Peyer's patch (tissue), 4 donors: ENCODE results near the gene RAPGEF2. TPM values are rescaled to one million over a fixed set of nuclear protein-coding genes. Genes with fewer than 3 reads are reported as not detected.

Experiments
- DNase-seq, 3 donors: peaks; one replicate each; pipeline ENCODE4 v3.0.0-alpha.2; 2017 to 2019
- H3K27ac ChIP-seq, 4 donors: fragments of 200-600 bp; sonication (generic); one replicate each; pipeline ENCODE4 v1.5.1; 2016 to 2019
- H3K27me3 ChIP-seq, 2 donors: fragments of 200-600 bp; sonication (generic); one replicate each; pipeline ENCODE4 v1.5.1; 2019
- H3K36me3 ChIP-seq, 3 donors: fragments of 200-600 bp; sonication (generic); one replicate each; pipeline ENCODE4 v1.5.1; 2016 to 2019
- H3K4me1 ChIP-seq, 4 donors: fragments of 200-600 bp; sonication (generic); one replicate each; pipeline ENCODE4 v1.5.1; 2016 to 2019
- H3K4me3 ChIP-seq, 4 donors: fragments of 200-600 bp; sonication (generic); 1 replicate in 3 of 4; 2 replicates in 1 of 4; pipeline ENCODE4 v1.5.1; 2016 to 2019; ENCODE audit warnings: mild to moderate bottlenecking in 1 of 4
- H3K9me3 ChIP-seq, 4 donors: fragments of 200-600 bp; sonication (generic); one replicate each; pipeline ENCODE4 v1.5.1; 2016 to 2019; ENCODE audit warnings: mild to moderate bottlenecking in 1 of 4
- POLR2A ChIP-seq, 2 donors: fragments of 450-650 bp; IDR thresholded peaks; one replicate each; pipeline ENCODE4 v1.5.1; 2017; ENCODE audit warnings: antibody characterized with exemption in 2 of 2, mild to moderate bottlenecking in 2 of 2, moderate library complexity in 2 of 2
- total RNA-seq, 4 donors: library from RNA; depleted of rRNA; stranded (reverse); fragments of >200 nt; gene quantifications; one replicate each; pipeline ENCODE4 v1.1.0, GENCODE V29; 2016
- TF ChIP-seq, protein P1 (sequence below), 6 experiments: fragments of 450-650 bp in 4 of 6; fragments of 200-600 bp in 2 of 6; sonication (generic) in 1 of 6; IDR thresholded peaks; one replicate each; pipeline ENCODE4 v1.5.1; 2017 to 2019; ENCODE audit warnings: antibody characterized with exemption in 6 of 6, mild to moderate bottlenecking in 3 of 6, moderate library complexity in 1 of 6

The RAPGEF2 gene
- total RNA-seq, 4 donors from 2014 or later, result 30.1 to 81.7 (median 41.4) TPM

- no peaks in the 10 kb centered on the region for H3K36me3 ChIP-seq
- no peak overlapping the region for H3K27ac ChIP-seq
- no peaks in the 10 kb centered on the region for H3K4me1 ChIP-seq
- TF ChIP-seq POLR2A (IDR thresholded peaks at IDR 0.05), result no peak
- TF ChIP-seq, protein P1, sequence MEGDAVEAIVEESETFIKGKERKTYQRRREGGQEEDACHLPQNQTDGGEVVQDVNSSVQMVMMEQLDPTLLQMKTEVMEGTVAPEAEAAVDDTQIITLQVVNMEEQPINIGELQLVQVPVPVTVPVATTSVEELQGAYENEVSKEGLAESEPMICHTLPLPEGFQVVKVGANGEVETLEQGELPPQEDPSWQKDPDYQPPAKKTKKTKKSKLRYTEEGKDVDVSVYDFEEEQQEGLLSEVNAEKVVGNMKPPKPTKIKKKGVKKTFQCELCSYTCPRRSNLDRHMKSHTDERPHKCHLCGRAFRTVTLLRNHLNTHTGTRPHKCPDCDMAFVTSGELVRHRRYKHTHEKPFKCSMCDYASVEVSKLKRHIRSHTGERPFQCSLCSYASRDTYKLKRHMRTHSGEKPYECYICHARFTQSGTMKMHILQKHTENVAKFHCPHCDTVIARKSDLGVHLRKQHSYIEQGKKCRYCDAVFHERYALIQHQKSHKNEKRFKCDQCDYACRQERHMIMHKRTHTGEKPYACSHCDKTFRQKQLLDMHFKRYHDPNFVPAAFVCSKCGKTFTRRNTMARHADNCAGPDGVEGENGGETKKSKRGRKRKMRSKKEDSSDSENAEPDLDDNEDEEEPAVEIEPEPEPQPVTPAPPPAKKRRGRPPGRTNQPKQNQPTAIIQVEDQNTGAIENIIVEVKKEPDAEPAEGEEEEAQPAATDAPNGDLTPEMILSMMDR (IDR thresholded peaks at IDR 0.05), result no peak
- no peak overlapping the region for H3K4me3 ChIP-seq
- no peaks in the 10 kb centered on the region for H3K9me3 ChIP-seq
- no peaks in the 10 kb centered on the region for H3K27me3 ChIP-seq
- DNase-seq, result no peak
Observed at GRCh38 chr4:159142681-159143384, 40.0 kb downstream of the RAPGEF2 start.

- DNase-seq, result no peak
- Histone ChIP-seq H3K4me1 (no peaks in the 10 kb centered on the region), H3K27ac (no peak overlapping the region), H3K9me3 (no peaks in the 10 kb centered on the region), H3K4me3 (no peak overlapping the region), H3K27me3 (no peaks in the 10 kb centered on the region), H3K36me3 (no peaks in the 10 kb centered on the region)
- TF ChIP-seq POLR2A (IDR thresholded peaks at IDR 0.05), result no peak
- TF ChIP-seq, protein P1 (IDR thresholded peaks at IDR 0.05), result no peak
Observed at GRCh38 chr4:159143687-159144086, 40.8 kb downstream of the RAPGEF2 start.

DNA sequence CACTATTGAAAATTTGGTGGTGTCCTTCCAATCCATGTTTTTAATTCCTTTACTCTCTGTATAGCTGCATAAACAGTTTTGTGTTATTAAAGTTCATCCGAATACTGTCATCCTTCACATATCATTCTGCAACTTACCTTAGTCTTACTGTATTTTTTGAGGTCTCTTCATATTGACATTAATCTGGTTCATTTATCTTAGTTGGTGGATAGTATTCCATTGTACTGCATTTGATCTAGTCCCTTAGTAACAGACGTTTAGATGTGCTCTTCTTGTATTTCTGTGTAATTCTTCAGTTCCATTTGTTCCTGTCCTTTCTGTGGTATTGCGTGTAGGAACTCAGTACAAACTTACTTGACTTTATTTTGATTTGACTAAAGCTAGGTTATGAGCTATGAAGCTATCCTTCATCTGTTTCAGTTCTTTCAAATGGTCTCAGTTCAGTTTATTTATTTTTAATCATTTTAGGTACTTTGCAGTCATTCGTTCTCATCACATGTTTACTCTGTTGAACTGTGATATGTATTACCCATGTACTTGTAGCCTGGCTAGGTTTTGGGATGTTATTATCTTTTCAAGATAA is 41.3 kb downstream of the RAPGEF2 start:
- no peak for DNase-seq
- H3K27me3 ChIP-seq, result no peaks in the 10 kb centered on the region
- no peaks in the 10 kb centered on the region for H3K9me3 ChIP-seq
- no peak for TF ChIP-seq POLR2A (IDR thresholded peaks at IDR 0.05)
- TF ChIP-seq, protein P1 (IDR thresholded peaks at IDR 0.05), result no peak
- H3K36me3 ChIP-seq, result no peaks in the 10 kb centered on the region
- H3K27ac ChIP-seq, result no peak overlapping the region
- no peak overlapping the region for H3K4me3 ChIP-seq
- no peaks in the 10 kb centered on the region for H3K4me1 ChIP-seq

GRCh38 chr4:159145318-159145991 is 42.6 kb downstream of the RAPGEF2 start:
- Histone ChIP-seq H3K9me3 (no peaks in the 10 kb centered on the region), H3K4me1 (no peaks in the 10 kb centered on the region), H3K27ac (no peak overlapping the region), H3K36me3 (no peaks in the 10 kb centered on the region), H3K4me3 (no peak overlapping the region), H3K27me3 (no peaks in the 10 kb centered on the region)
- TF ChIP-seq, protein P1 (IDR thresholded peaks at IDR 0.05), result no peak
- TF ChIP-seq POLR2A (IDR thresholded peaks at IDR 0.05), result no peak
- no peak for DNase-seq

GRCh38 chr4:159145992-159146330 is 43.1 kb downstream of the RAPGEF2 start:
- DNase-seq, result no peak
- TF ChIP-seq, protein P1 (IDR thresholded peaks at IDR 0.05), result no peak
- no peak for TF ChIP-seq POLR2A (IDR thresholded peaks at IDR 0.05)
- Histone ChIP-seq H3K36me3 (no peaks in the 10 kb centered on the region), H3K4me3 (no peak overlapping the region), H3K9me3 (no peaks in the 10 kb centered on the region), H3K27ac (no peak overlapping the region), H3K27me3 (no peaks in the 10 kb centered on the region), H3K4me1 (no peaks in the 10 kb centered on the region)
